Calu3 (cell line): ENCODE measurements around the gene SBF2. TPM values are rescaled to one million over a fixed set of nuclear protein-coding genes. Genes with fewer than 3 reads are reported as not detected.

Source experiments
- BruUV-seq: library from RNA; stranded (reverse); fragments of 400-500 nt; replicated peaks from 2 replicates; lab custom pipeline; 2021; lab: Mats Ljungman, UMichigan
- CTCF ChIA-PET: fragments of 300-600 bp; sonication (Branson Sonifier 250); formaldehyde crosslinking; loops from one replicate; lab custom pipeline; 2022; ENCODE audit warnings: antibody characterized with exemption; lab: Charles Lee
- DNase-seq: peaks from one replicate; pipeline ENCODE4 v3.0.0; 2022
- H3K27ac Mint-ChIP-seq: one replicate; pipeline ENCODE4 v1.8.0; 2022; ENCODE audit warnings: mixed read lengths; ENCODE audit not compliant: unreplicated experiment
- H3K27me3 Mint-ChIP-seq: one replicate; pipeline ENCODE4 v1.8.0; 2022; ENCODE audit warnings: mixed read lengths; ENCODE audit not compliant: unreplicated experiment
- H3K36me3 Mint-ChIP-seq: one replicate; pipeline ENCODE4 v1.8.0; 2022; ENCODE audit warnings: mild to moderate bottlenecking, moderate library complexity, mixed read lengths; ENCODE audit not compliant: insufficient read depth, unreplicated experiment
- H3K4me1 Mint-ChIP-seq: one replicate; pipeline ENCODE4 v1.8.0; 2022; ENCODE audit warnings: mild to moderate bottlenecking, low read depth, mixed read lengths; ENCODE audit not compliant: unreplicated experiment
- H3K4me3 Mint-ChIP-seq: one replicate; pipeline ENCODE4 v1.8.0; 2022; ENCODE audit warnings: mild to moderate bottlenecking, low read depth, moderate library complexity, mixed read lengths; ENCODE audit not compliant: unreplicated experiment
- H3K9me3 Mint-ChIP-seq: one replicate; pipeline ENCODE4 v1.8.0; 2022; ENCODE audit warnings: low read depth, mixed read lengths; ENCODE audit not compliant: unreplicated experiment
- intact Hi-C: fragments of 100-400 bp; cut with micrococcal nuclease; formaldehyde crosslinking; loops from one replicate; pipeline ENCODE4 v1.10.0; 2022; ENCODE audit not compliant: unreplicated experiment
- total RNA-seq: library from RNA; stranded (reverse); gene quantifications from 2 replicates; pipeline ENCODE4 v1.2.3, GENCODE V29; 2022
- TF ChIP-seq, protein P1 (sequence below): fragments of 200-600 bp; IDR thresholded peaks from one replicate; pipeline ENCODE4 v1.8.0; 2022; ENCODE audit warnings: antibody characterized with exemption; ENCODE audit not compliant: unreplicated experiment

Gene SBF2
- total RNA-seq, 1 experiment from 2014 or later = 39.0 TPM

GRCh38 chr11:9754010-9754471 is 540.0 kb downstream of the SBF2 start:
- intact Hi-C loops = no loop called here
- no peaks in the 10 kb centered on the region for H3K9me3 Mint-ChIP-seq
- H3K27me3 Mint-ChIP-seq = no peaks in the 10 kb centered on the region
- H3K4me3 Mint-ChIP-seq = no peak overlapping the region
- no peak for DNase-seq
- BruUV-seq = no TSS peak
- H3K27ac Mint-ChIP-seq = no peak overlapping the region
- TF ChIP-seq, protein P1, sequence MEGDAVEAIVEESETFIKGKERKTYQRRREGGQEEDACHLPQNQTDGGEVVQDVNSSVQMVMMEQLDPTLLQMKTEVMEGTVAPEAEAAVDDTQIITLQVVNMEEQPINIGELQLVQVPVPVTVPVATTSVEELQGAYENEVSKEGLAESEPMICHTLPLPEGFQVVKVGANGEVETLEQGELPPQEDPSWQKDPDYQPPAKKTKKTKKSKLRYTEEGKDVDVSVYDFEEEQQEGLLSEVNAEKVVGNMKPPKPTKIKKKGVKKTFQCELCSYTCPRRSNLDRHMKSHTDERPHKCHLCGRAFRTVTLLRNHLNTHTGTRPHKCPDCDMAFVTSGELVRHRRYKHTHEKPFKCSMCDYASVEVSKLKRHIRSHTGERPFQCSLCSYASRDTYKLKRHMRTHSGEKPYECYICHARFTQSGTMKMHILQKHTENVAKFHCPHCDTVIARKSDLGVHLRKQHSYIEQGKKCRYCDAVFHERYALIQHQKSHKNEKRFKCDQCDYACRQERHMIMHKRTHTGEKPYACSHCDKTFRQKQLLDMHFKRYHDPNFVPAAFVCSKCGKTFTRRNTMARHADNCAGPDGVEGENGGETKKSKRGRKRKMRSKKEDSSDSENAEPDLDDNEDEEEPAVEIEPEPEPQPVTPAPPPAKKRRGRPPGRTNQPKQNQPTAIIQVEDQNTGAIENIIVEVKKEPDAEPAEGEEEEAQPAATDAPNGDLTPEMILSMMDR = no peak
- peaks cover 13% of the 10 kb centered on the region for H3K4me1 Mint-ChIP-seq
- CTCF ChIA-PET = interaction anchor here (1.2 kb wide), 1 partner anchor 147 kb away, joined by 4 read pairs; no protein-coding TSS in a partner anchor
- H3K36me3 Mint-ChIP-seq = peaks cover 30% of the 10 kb centered on the region

DNA sequence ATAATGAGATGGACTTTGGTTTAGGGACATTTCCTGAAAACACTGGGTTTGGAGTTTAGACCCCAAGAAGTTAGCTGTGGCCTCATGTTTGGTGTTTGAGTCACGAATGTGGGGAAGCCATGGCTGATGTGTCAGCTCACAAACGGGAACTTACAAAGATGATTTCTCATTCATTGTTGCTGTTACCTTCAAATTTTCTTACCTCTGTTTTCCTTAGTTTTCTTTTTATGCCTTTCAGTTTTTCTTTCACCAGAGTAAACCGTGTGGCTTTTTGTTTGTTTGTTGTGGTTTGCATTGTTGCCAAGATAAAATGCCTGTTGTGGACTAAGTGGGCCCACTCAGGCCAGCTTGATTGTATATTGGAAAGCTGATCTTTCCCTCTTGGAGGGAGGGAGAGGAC is 541.0 kb downstream of the SBF2 start:
- H3K36me3 Mint-ChIP-seq = peaks cover 21% of the 10 kb centered on the region
- CTCF ChIA-PET = no interaction called here
- DNase-seq = no peak

GRCh38 chr11:9752091-9752490 is 541.9 kb downstream of the SBF2 start:
- H3K9me3 Mint-ChIP-seq = no peaks in the 10 kb centered on the region
- no peaks in the 10 kb centered on the region for H3K27me3 Mint-ChIP-seq
- no peak overlapping the region for H3K27ac Mint-ChIP-seq
- H3K4me3 Mint-ChIP-seq = no peak overlapping the region
- BruUV-seq = no TSS peak
- intact Hi-C loops = no loop called here
- no peak for DNase-seq
- H3K36me3 Mint-ChIP-seq = peaks cover 17% of the 10 kb centered on the region
- TF ChIP-seq, protein P1 = no peak
- CTCF ChIA-PET = no interaction called here
- peaks cover 8% of the 10 kb centered on the region for H3K4me1 Mint-ChIP-seq

More for the DNA sequence above, 541.0 kb downstream of the SBF2 start:
- Mint-ChIP-seq H3K27ac (no peak overlapping the region), H3K4me3 (no peak overlapping the region), H3K9me3 (no peaks in the 10 kb centered on the region), H3K4me1 (peaks cover 8% of the 10 kb centered on the region), H3K27me3 (no peaks in the 10 kb centered on the region)
- TF ChIP-seq, protein P1 = no peak
- intact Hi-C loops = no loop called here
- BruUV-seq = no TSS peak

GRCh38 chr11:9750551-9750950 is 543.5 kb downstream of the SBF2 start:
- no peak for DNase-seq
- Mint-ChIP-seq H3K36me3 (peaks cover 11% of the 10 kb centered on the region), H3K4me1 (peaks cover 8% of the 10 kb centered on the region), H3K9me3 (no peaks in the 10 kb centered on the region), H3K27me3 (no peaks in the 10 kb centered on the region), H3K4me3 (no peak overlapping the region), H3K27ac (peak overlapping the region; percentile 47)
- TF ChIP-seq, protein P1 = no peak
- CTCF ChIA-PET = no interaction called here
- intact Hi-C loops = no loop called here
- no TSS peak for BruUV-seq
